DND-41 (cell line): ENCODE data around the gene RIT2.

Experiments used
- ATAC-seq: fragments of 200-7000 bp; cut with Tn5 transposase; 3 replicates; pipeline ENCODE4 v1.9.1; 2021; ENCODE audit warnings: low read depth; ENCODE audit not compliant: insufficient read depth
- DNase-seq: peaks from one replicate; pipeline ENCODE4 v3.0.0-alpha.2; 2020
- H2AFZ ChIP-seq: 2 replicates; pipeline ENCODE4 v1.6.0; 2012; ENCODE audit warnings: low read depth, low read length
- H3K27ac ChIP-seq: 2 replicates; pipeline ENCODE4 v1.5.1; 2012; ENCODE audit warnings: low read length, inconsistent platforms
- H3K27me3 ChIP-seq: fragments of 200-600 bp; sonication (generic); 2 replicates; pipeline ENCODE4 v1.6.0; 2012; ENCODE audit warnings: low read length, mild to moderate bottlenecking, inconsistent platforms; ENCODE audit not compliant: insufficient read depth, poor library complexity
- H3K36me3 ChIP-seq: 2 replicates; pipeline ENCODE4 v1.5.1; 2012; ENCODE audit warnings: low read length, inconsistent platforms; ENCODE audit not compliant: insufficient read depth
- H3K4me1 ChIP-seq: 2 replicates; pipeline ENCODE4 v1.5.1; 2012; ENCODE audit warnings: mild to moderate bottlenecking, low read length; ENCODE audit not compliant: insufficient read depth
- H3K4me2 ChIP-seq: 2 replicates; pipeline ENCODE4 v1.6.0; 2012; ENCODE audit warnings: mild to moderate bottlenecking, moderate library complexity, low read length, inconsistent platforms; ENCODE audit not compliant: insufficient read depth
- H3K4me3 ChIP-seq, 2 experiments: fragments of 200-600 bp in 1 of 2; shearing (Covaris generic) in 1 of 2; 2 replicates each; pipeline ENCODE4 v1.5.1; 2012 to 2016; ENCODE audit warnings: inconsistent platforms in 2 of 2, low read length in 2 of 2, mild to moderate bottlenecking in 2 of 2, low read depth in 1 of 2, moderate library complexity in 1 of 2
- H3K79me2 ChIP-seq: 2 replicates; pipeline ENCODE4 v1.6.0; 2012; ENCODE audit warnings: low read length, inconsistent platforms; ENCODE audit not compliant: insufficient read depth
- H3K9ac ChIP-seq: 2 replicates; pipeline ENCODE4 v1.6.0; 2012; ENCODE audit warnings: low read depth, mild to moderate bottlenecking, inconsistent platforms, low read length, moderate library complexity
- H3K9me3 ChIP-seq: 2 replicates; pipeline ENCODE4 v1.5.1; 2012; ENCODE audit warnings: low read length, moderate library complexity, mild to moderate bottlenecking, inconsistent platforms; ENCODE audit not compliant: insufficient read depth, severe bottlenecking
- H4K20me1 ChIP-seq: 2 replicates; pipeline ENCODE4 v1.6.0; 2012; ENCODE audit warnings: low read length; ENCODE audit not compliant: insufficient read depth
- EZH2 ChIP-seq: IDR thresholded peaks from 3 replicates; pipeline ENCODE4 v1.6.1; 2012; ENCODE audit warnings: borderline replicate concordance, low read depth, mild to moderate bottlenecking, moderate library complexity, low read length, inconsistent platforms; ENCODE audit not compliant: severe bottlenecking
- TF ChIP-seq, protein P1 (sequence below): IDR thresholded peaks from 2 replicates; pipeline ENCODE4 v1.5.1; 2012; ENCODE audit warnings: borderline replicate concordance, low read length, moderate library complexity, mild to moderate bottlenecking; ENCODE audit not compliant: poor library complexity, severe bottlenecking; ENCODE audit errors: extremely low read depth

RIT2 gene

DNA sequence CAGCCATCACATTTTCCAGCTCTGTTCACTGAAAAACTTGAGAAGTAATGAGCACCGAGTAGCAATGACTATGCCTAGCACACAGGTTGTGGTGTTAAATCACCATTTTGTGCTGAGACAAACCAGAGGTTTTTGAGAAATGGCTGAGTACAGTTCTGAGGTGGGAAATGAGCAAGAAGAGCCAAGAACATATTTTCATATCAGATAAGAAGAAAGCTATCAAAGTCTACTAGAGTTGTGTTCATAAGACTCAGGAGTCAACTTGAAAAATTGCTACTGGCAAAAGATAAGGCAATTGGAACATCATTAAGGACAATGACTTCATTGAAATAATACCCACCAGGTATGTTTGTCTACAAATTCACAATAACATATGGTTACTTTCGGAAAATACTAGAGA, 108.1 kb downstream of the RIT2 start:
- no peaks in the 10 kb centered on the region for H3K9me3 ChIP-seq
- H3K27me3 ChIP-seq, result no peaks in the 10 kb centered on the region
- no peak for DNase-seq
- no peak overlapping the region for H3K27ac ChIP-seq
- no peak overlapping the region for H2AFZ ChIP-seq
- H3K9ac ChIP-seq, result no peak overlapping the region
- no peaks in the 10 kb centered on the region for H3K79me2 ChIP-seq
- no peaks in the 10 kb centered on the region for H3K4me1 ChIP-seq
- H4K20me1 ChIP-seq, result no peaks in the 10 kb centered on the region
- no peak for TF ChIP-seq EZH2
- TF ChIP-seq, protein P1, sequence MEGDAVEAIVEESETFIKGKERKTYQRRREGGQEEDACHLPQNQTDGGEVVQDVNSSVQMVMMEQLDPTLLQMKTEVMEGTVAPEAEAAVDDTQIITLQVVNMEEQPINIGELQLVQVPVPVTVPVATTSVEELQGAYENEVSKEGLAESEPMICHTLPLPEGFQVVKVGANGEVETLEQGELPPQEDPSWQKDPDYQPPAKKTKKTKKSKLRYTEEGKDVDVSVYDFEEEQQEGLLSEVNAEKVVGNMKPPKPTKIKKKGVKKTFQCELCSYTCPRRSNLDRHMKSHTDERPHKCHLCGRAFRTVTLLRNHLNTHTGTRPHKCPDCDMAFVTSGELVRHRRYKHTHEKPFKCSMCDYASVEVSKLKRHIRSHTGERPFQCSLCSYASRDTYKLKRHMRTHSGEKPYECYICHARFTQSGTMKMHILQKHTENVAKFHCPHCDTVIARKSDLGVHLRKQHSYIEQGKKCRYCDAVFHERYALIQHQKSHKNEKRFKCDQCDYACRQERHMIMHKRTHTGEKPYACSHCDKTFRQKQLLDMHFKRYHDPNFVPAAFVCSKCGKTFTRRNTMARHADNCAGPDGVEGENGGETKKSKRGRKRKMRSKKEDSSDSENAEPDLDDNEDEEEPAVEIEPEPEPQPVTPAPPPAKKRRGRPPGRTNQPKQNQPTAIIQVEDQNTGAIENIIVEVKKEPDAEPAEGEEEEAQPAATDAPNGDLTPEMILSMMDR, result no peak
- no peak overlapping the region for H3K4me2 ChIP-seq
- no peak for ATAC-seq
- H3K36me3 ChIP-seq, result no peaks in the 10 kb centered on the region
- H3K4me3 ChIP-seq, result no peak overlapping the region

DNA sequence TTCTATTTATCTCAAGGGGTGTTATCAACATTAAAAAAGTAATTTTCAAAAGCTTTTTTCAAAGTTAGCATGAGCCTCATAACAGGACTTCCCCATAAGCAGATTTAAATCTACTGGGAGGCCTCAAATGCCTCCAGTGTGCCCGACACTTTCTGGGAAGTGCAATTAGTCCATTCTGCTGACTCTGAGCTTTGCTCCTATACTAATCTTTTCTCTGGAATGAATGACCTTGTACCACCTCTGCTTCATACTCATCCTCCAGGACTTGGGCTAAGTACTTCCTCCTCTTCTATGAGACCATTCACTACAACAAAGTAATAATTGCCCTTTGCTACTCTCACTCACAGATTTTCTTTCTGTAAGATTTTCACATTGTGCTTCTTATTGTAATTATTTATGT, 111.1 kb downstream of the RIT2 start:
- H2AFZ ChIP-seq, result no peak overlapping the region
- H4K20me1 ChIP-seq, result no peaks in the 10 kb centered on the region
- ATAC-seq, result no peak
- no peak overlapping the region for H3K4me2 ChIP-seq
- no peaks in the 10 kb centered on the region for H3K36me3 ChIP-seq
- no peaks in the 10 kb centered on the region for H3K27me3 ChIP-seq
- H3K4me3 ChIP-seq, result no peak overlapping the region
- H3K9me3 ChIP-seq, result no peaks in the 10 kb centered on the region
- H3K4me1 ChIP-seq, result no peaks in the 10 kb centered on the region
- H3K79me2 ChIP-seq, result no peaks in the 10 kb centered on the region
- no peak overlapping the region for H3K27ac ChIP-seq
- TF ChIP-seq EZH2, result no peak
- TF ChIP-seq, protein P1, result no peak
- no peak overlapping the region for H3K9ac ChIP-seq
- no peak for DNase-seq

DNA sequence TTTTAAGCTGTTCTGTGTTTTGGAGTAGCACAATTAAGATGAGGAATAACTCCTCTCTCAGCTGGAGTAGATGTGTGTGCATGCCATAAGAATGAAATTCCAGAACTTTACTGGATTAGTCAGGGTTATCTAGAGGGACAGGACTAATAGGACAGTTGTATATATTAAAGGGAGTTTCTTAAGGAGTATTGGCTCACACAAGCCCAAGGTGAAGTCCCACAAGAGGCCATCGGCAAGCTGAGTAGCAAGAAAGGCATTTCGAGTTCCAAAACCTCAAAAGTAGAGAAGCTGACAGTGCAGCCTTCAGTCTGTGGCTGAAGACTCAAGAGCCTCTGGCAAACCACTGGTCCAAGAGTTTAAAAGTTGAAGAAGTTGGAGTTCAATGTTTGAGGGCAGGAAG, 113.7 kb downstream of the RIT2 start:
- Histone ChIP-seq H3K4me2 (no peak overlapping the region), H3K9me3 (no peaks in the 10 kb centered on the region), H3K36me3 (no peaks in the 10 kb centered on the region), H3K4me1 (no peaks in the 10 kb centered on the region), H3K27ac (no peak overlapping the region), H3K9ac (no peak overlapping the region), H4K20me1 (no peaks in the 10 kb centered on the region), H3K79me2 (no peaks in the 10 kb centered on the region), H2AFZ (no peak overlapping the region), H3K4me3 (no peak overlapping the region), H3K27me3 (no peaks in the 10 kb centered on the region)
- DNase-seq, result no peak
- TF ChIP-seq EZH2, result no peak
- TF ChIP-seq, protein P1, result no peak
- no peak for ATAC-seq

DNA sequence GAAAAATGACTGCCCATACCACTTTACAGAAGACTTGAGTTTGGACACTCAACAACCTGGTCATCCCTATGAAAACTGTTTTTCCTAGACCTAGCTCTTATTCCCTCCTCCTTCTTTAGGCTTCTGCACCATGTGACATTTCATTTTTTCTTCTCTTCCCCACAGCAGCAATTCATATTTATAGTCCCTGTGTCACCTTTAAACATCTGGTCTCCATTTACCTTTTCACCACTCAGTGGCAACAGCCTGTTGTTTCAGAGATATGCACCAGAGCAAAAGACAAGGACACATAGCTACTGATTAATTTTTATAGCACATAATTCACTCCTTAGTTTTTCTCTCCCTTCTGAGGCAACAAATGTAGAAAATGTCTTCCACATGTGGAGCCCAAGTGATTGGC, 118.7 kb downstream of the RIT2 start:
- TF ChIP-seq EZH2, result no peak
- TF ChIP-seq, protein P1, result no peak
- H3K36me3 ChIP-seq, result no peaks in the 10 kb centered on the region
- no peaks in the 10 kb centered on the region for H3K27me3 ChIP-seq
- no peaks in the 10 kb centered on the region for H3K79me2 ChIP-seq
- no peak overlapping the region for H3K4me2 ChIP-seq
- H2AFZ ChIP-seq, result no peak overlapping the region
- H3K27ac ChIP-seq, result no peak overlapping the region
- ATAC-seq, result no peak
- H3K9ac ChIP-seq, result no peak overlapping the region
- H3K9me3 ChIP-seq, result no peaks in the 10 kb centered on the region
- H4K20me1 ChIP-seq, result no peaks in the 10 kb centered on the region
- H3K4me1 ChIP-seq, result no peaks in the 10 kb centered on the region
- no peak for DNase-seq
- no peak overlapping the region for H3K4me3 ChIP-seq
